GM21723 (cell line): ENCODE measurements around the gene NIN.
A peak's percentile ranks its signal among the peaks of the same experiment; 100 is the strongest.
"Not testable (repeated sequence)": the region's sequence is repeated elsewhere in the genome, so short reads cannot be mapped to it uniquely, and the experiment has no call there.

Experiments used
- ATAC-seq: cut with Tn5 transposase; IDR thresholded peaks from one replicate; pipeline ENCODE4 v1.9.1; 2021; ENCODE audit warnings: mild to moderate bottlenecking, moderate library complexity; ENCODE audit not compliant: unreplicated experiment

NIN gene

DNA sequence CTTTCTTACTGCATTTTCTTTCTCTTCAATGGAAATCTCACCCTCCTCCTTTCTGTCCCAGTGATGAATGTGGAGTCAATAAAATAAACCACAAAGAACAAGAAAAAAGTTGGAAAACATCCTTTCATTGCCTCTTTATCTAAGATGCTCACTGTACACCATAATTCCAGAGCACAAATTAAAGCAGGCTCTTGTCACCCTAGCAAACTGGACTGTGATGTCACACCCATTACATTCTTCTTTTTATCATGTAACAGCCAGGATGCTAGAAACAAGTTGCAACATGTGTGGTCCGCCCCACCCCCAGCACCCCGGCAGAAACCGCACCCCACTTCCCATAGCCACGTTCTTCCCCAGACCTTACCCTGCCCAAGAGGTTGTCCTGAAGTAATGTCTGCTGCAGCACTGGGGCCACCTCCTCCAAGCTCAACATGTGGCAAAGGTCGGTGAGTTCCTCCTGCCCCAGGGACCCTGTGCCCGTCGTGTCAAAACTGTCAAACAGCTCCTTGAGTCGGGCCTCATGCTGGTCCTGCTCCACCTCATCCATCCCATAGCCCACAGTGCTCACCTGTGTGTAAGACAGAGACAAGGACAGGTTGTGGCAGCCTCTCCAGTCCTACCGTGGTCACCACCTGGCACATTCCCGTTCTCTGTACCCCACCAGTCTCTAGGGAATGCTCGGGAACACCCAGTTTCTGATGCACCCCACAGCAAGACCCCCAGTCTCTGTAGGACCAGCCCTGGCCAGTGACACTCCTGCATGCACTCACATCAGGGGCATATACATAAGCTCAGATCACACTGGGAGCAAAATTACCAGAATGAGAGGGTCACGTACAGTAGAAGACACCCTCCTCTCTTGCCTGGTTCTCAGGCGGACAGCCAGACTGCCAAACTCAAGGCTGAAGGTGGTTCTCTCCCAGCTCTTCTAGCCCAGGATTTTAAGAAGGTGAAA lies 9.2 kb downstream of the NIN start:
- ATAC-seq: peak; percentile 31

DNA sequence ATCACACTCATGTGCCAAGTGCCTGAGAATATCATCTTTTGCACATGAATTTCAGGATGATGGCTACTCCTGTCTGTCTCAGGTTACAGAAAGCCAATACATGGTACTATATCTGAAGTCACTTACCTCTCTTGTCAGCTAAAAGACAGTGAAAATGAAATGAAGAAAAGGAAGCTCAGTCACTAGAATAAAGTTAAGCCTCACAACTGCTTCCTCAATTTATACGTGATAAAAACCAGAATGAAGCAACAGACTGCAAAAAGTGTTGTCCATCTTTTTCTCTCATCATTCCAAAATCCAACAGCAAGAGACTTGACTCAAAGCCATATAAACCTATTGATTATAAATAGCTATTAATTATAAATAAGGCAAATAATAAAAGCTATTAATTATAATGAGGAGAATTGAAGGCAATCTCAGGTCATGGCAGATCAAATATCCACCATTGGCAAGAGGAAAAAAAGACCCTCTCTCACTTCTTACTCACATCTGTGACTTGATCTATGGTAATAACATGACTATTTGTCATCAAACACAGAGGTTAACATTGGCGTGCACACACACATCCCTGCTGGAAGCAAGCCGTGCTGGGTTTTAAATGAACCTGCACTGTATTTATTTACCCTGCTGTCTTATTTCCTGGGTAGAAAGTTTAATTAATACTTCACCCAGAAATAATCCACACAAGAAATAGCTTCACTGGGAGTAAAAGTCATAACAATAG lies 10.0 kb downstream of the NIN start:
- no peak for ATAC-seq

DNA sequence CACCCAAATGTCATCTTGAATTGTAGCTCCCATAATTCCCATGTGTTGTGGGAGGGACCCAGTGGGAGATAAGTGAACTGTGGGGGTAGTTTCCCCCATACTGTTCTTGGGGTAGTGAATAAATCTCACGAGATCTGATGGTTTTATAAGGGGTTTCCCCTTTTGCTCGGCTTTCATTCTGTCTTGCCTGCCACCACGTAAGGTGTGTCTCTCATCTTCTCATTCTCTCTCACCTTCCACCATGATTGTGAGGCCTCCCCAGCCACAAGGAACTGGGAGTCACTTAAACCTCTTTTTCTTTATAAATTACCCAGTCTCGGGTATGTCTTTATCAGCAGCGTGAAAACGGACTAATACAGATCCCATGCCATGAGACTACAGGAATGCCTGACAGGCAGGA lies 11.7 kb downstream of the NIN start:
- not testable (repeated sequence) for ATAC-seq

DNA sequence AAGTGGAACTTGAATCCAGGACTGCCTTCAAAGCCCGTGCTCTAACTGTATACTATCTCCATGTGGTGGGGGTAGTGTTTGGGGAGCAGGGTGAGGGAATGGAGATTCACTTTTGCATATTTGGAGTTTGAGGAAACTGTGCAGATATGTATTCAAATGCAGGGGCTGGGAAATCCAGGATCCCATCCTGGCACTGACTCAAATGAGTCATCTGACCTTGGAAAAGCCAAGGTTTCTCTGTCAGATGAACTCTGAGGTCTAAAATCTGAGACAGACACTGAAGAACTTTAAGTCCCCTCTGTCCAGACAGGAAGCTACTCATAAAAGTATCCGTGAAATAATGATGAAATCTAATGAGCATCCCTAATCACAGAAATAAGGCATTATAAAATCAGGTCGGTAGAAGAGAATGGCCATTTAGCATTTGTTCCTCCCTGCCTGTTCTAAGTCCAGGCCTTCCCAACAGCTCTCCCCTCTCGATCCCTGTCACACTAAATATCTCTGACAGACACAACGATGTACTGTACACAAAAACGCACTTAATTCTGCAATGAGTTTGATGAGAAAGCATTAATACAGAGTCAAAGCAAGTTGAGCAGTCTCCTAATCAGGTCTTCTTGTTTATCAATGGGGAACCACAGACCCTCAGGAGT lies 14.4 kb downstream of the NIN start:
- no peak for ATAC-seq

DNA sequence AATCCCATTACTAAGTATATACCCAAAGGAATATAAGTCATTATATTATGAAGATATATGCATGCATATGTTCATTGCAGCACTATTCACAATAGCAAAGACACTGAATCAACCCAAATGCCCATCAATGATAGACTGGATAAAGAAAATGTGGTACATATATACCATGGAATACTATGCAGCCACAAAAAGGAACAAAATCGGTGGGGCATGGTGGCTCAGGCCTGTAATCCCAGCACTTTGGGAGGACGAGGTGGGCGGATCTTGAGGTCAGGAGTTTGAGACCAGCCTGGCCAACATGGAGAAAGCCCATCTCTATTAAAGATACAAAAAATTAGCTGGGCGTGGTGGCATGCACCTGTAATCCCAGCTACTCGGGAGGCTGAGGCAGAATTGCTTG lies 15.4 kb downstream of the NIN start:
- not testable (repeated sequence) for ATAC-seq

DNA sequence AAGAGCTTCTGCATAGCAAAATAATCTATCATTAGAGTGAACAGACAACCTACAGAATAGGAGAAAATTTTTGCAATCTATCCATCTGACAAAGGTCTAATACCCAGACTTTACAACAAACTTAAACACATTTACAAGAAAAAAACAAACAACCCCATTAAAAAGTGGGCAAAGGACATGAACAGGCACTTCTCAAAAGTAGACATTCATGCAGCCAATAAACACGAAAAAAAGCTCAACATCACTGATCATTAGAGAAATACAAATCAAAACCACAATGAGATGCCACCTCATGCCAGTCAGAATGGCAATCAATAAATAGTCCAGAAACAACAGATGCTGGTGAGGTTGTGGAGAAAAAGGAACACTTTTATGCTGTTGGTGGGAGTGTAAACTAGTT lies 15.9 kb downstream of the NIN start:
- ATAC-seq: not testable (repeated sequence)

DNA sequence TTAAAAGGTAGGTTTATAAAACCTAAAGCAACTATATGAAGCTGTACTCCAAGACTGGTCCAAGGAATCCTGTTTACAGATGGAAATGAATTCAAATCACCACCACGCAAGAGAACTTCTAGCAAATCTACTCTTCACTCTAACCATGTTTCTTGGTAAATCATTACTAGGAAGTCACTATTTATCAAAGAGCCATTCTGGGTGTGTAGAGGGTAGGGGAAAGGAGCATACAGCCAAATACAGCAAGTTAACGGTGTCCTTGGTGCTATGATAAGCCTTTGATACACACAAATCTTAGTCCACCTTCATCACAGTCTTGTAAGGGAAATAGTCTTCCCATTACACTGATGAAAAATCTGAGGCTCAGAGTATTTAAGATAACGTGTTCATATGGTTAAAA lies 16.8 kb downstream of the NIN start:
- ATAC-seq: no peak

DNA sequence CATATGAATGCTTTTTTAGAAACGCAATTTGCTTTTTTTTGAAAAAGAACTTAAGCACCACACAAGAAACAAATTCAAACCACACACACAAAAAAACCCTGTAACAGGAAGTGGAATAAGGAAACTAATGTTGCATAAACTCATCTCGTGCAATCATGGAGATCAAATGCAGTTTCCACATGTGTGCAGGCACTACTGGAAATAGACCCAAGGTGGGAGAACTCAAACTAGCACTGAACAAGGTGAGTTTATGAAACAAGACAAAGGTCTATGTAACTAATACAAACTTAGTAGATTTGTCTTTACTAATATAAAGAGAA lies 17.5 kb downstream of the NIN start:
- peak; percentile 66 for ATAC-seq

DNA sequence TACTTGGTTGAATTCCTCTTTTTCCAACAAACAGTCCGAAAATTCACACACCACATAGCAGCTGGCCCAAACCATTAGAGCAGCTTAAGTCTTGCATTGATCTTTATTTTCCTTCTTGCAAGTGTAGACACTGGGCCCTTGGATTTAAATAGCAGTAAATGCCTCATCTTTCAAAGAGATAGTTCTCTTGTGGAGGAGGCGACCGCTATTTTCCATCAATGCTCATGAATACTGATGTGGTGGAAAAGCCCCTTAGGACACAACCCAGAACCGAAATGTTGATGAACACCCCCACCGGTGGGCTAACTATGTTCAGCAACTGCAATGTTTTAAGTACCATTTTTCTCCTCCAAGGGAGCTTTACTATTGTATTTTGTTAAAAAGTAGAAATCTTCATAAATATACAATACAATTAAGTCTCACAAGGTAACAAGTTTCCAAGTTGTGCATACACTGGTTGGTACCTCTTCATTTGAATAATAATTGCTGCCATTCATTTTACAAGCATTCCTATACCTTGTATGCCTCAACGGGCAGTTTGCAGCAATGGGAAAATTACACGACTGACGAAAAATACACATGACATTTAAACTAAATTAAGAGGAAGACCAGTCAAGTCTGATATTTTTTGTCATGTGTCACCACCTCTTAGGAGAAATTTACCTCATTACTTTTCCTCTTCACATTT lies 18.0 kb downstream of the NIN start:
- peak; percentile 17 for ATAC-seq

DNA sequence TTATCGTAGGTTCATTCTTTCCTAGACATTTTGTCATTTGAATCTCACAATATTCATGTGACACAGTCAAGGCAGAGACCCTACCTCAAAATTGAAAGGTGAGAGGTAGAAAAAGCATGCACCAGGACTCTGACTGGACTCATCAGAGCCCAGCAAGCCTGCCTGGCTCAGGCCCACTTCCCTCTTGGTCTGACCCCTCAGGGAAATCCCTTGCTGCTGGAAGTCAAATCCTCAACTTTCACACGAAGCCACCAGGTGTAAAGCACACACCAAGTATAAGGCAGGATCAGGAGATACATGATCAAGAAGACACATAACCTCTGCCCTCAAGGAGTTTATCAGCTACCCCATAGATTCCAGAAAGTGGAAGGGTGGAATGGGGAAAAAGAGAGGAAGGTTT lies 18.8 kb downstream of the NIN start:
- ATAC-seq: no peak

DNA sequence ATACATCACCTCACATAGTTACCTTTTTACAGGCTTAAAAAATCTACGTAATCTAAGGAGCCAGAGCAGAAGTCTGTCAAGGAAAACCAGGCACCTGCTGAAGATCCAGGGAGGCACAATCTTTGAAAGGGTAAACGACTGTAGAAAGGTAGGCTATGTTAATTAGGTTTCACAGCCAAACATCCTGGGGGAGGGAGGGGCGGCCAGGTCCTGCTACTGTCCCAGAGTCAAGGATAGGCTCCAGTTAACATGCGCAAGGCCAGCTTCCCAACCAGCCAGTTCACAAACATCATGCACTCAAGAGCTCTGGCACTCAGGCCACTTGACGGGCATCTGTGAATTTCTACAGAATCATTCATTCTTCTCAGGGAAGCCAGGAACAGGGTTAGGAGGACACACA lies 22.9 kb downstream of the NIN start:
- no peak for ATAC-seq

DNA sequence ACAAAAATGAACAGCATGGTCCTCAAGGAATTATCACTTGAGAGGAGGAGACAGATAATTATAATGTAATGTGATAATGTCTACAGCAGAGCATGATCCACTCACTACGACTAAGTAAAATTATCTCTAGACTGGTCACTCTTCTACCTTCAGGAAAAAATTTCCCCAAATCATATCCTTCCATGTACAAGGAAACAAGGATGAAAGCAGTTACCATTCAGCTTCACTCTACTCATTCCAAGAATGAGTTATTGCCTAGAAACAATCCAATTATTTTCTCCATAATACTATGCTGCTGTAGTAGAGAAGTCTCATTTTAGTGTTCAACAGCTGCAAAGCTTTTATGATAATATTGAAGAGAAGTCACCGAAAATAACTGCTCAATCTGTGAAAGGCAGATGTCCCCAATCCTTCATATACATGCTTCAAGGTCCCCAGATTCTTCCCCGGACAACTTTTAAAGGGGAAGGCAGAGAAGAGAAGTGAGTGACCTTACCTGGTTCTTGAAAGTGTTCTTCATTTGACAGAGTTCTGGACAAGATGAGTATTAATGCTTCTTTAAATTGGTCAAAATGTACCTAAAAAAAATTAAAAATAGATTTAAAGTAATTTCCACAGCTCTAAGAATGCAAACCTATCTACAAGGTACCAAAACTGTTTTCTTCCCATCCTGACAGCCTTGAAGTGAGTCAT lies 24.6 kb downstream of the NIN start:
- no peak for ATAC-seq

DNA sequence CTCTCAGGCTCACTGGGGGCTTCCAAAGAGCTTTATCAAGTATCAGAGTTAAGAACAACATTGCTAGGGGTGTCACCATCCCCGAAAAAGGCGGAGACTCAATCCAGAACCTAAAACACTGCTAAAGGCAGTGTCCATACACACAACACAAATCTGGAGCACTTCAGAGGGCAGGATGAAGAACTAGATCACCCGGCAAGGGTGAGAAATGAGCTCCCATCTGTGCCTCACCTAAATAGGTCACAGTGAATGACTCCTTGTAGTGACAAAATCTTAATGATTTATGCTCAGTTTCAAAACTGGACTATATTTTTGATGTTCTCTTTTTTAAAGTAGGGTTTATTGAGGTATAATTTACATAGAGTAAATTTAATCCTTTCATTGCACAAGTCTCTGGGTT lies 25.6 kb downstream of the NIN start:
- ATAC-seq: no peak

DNA sequence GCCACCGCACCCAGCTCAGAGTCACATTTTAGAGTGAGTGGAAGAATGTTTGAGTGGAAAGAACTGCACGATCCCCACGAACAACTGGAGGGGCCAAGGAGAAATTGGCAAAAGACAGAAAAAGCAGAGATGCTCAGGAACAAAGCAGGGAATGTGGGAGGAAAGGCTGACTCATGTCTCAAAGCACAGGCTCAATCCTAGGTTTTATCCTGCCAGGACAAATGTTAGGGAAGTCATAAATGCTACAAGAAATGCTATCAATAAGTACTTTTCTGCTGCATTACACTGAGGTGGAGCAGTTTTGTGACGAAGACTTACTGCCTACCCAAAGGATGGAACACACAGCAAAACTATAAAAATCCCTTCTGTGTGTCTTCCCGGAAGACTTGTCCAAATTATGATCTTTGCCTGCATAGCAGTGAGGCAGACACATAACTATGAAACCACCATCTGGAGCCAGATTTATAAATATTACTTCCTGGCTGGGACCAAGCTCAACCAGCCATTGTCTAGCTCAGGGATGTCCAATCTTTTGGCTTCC lies 26.7 kb downstream of the NIN start:
- no peak for ATAC-seq

DNA sequence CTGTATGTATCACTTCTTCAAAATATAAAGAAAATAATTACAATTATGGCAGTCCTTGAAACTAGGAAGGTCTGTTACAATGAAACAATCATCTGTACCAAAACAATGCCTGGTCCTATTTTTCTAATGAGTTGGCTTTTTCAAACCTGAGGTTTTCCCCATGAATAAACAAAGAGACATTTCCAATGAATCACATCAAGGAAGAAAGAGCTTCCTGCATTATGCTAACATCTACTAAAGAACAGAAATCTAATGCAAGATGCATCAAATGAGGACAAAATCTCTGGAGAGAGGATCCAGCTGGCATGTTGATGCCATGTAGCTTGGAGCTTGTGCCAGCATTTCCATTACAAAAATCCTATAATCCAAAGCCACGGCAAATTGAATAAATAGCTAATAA lies 29.3 kb downstream of the NIN start:
- ATAC-seq: no peak

DNA sequence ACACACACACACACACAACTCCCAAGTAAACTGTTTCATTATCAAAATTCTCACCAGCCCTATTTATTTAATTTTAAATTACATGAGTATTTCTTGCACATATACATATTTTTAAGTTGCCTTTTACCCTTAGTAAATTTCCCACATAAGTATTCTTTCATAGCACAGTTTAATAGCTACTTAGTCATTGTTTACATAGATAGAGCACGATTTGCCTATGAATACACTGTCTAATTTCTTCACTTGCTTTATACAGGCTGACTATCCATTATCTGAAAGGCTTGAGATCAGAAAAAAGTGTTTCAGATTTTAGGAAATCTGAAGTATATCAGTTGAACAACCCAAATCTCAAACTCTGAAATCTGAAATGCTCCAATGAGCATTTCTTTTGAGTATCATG lies 30.9 kb downstream of the NIN start:
- no peak for ATAC-seq

DNA sequence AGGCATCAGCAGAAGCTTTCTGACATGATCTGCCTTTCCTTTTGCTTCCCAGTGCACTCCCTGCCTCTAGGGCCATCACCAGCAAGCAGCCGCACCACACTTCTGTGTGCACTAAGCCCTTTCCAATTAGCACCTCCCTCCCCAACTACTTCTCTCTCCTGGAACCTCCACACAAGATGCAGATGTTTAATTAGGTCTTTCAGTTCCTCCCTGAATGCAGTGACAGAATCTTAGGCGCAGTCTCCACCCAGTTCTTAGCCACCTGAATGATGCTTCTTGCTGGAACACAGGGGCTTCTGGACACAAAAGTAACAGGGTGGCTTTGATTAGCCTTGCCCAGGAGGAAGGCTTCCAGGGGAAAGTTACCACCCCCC lies 32.9 kb downstream of the NIN start:
- peak; percentile 66 for ATAC-seq

DNA sequence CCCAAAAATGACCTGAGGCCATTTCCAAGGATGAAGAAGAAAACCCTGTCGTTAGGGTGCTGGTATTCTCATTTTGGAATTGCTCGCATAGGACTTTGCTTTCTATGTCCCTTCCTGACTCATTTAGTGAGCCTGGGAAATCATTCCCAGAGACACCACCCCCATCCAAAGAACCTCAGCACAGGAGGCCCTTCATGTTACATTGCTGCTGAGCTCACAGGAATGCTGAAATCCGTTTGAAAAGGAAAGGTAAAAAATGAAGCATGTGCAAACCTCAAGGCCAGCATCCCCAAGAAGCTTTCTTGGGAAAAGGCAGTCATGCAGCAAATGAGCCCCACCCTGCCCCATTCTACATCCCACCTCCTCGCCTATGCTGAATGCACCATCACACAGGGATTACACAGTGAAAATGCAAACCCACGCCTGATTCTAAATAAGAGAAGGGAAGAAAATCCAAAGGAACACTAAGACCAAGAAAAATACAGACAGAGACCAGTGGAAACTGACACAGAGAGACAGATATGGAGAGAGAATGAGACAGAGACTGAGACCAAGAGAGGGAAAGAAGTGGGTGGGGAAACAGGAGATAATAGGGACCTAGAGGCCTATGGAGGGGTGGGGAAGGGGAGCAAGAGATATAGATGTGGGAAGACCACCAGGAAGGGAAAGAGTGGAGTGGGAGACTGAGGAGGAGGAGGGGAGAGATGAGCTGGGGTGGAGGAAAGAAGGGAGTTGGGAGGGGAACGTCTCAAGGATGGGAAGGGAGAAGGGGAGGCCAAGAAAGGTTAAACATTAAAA lies 33.5 kb downstream of the NIN start:
- no peak for ATAC-seq

DNA sequence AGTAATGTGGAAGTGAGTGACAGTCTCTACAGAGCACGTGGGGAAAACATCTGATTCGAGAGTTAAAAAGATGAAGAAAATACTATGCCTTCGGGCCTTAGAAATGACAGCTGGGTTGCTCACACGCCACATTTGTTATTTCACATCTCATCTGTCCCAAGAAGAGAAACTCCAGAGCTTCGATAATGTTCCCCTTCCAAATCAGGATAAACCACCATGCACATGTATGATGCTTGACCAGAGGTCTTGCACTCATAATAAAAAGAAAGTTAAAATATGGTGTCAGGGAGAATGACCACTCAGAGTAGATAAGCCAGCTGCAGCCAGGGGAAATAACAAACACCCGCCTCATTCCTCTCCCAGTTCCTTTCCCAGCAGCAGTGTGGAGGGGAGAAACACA lies 34.6 kb downstream of the NIN start:
- ATAC-seq: no peak

DNA sequence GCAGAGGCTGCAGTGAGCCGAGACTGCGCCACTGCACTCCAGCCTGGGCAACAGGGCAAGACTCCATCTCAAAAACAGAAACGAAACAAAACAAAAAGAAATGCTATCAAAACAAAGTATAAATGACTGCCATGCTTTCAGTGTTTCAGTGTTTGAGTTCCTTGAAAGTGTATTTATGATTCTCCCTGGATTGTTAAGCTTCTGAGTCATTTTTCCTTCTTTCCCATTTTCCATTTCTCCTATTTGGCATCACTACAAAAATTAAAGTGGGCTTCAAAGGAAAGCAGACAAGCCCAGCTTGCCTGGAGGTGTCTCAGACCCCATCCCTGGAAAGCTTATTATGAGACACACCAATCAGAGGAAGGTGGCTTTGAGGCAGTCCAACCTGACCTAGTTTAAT lies 35.1 kb downstream of the NIN start:
- ATAC-seq: no peak
